ENCODE results near the gene ARID1B.

Gene ARID1B

DNA sequence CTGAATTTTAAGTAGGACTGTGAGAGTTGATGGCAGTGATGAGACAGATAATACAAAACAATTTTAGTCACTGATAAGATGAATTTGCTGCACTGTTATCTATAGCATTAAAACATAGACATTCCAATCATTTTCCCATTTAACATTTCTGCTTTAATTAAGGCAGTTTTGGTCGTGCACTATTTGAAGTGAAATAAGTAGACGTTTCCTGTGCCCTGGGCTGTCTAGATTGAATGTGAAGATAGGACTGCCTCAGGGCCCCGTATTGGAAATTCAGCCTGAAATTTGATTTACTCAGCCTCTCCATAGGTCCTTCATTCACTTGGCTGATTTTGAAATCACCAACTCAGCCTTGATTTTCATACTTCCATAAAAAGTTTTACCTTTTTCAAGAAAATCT lies 48.3 kb downstream of the ARID1B start:
- no peak for DNase-seq (ENCODE audit: low read depth)

GRCh38 chr6:156826290-156826955 lies 49.2 kb downstream of the ARID1B start:
- no peak for DNase-seq (ENCODE audit: low read depth)

GRCh38 chr6:156827382-156827781 lies 50.2 kb downstream of the ARID1B start:
- peak; percentile 56 for DNase-seq (ENCODE audit: low read depth)

- DNase-seq (ENCODE audit: low read depth): peak; percentile 69
Measured at GRCh38 chr6:156828280-156828703, 51.1 kb downstream of the ARID1B start.

GRCh38 chr6:156830126-156830525 lies 52.9 kb downstream of the ARID1B start:
- DNase-seq (ENCODE audit: low read depth): no peak

GRCh38 chr6:156832231-156832647 lies 55.1 kb downstream of the ARID1B start:
- no peak for DNase-seq (ENCODE audit: low read depth)

DNA sequence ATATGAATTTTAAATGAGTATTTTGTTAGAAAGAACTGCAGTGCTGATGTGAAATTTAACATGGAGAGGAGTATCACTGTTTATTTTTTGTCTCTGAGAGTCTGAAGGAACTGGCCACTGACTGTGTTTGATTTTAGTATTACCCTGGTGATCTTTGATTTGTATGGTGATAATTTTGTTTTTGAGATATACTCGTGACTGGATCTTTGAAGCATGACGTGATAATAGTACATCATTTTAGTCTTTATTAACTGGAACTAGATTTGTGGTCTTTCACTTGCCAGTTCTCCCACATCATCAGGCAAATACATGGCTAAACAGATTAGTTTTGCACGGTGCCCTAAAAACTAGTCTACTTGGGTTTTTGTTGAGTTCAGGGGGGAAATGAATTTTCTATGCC lies 55.5 kb downstream of the ARID1B start:
- DNase-seq (ENCODE audit: low read depth): no peak

DNA sequence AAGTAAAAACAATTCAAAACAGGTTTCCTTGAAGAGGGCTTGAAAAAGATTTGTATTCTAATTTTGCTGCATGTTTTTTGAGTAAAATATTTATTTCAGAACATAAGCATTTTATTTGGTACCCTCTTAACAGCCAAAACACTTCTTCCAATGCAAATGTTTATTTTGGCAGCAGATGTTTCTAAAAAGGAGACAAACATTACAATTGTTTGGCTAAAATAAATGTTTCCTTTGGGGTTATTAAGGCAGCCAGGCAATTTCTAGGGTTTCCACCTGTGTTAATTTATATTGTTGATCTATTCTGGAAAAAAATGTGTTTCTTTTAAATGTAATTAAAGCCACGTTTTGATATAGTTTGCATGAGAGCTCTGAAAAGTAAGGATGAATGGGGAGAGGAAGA lies 56.6 kb downstream of the ARID1B start:
- DNase-seq (ENCODE audit: low read depth): no peak

DNA sequence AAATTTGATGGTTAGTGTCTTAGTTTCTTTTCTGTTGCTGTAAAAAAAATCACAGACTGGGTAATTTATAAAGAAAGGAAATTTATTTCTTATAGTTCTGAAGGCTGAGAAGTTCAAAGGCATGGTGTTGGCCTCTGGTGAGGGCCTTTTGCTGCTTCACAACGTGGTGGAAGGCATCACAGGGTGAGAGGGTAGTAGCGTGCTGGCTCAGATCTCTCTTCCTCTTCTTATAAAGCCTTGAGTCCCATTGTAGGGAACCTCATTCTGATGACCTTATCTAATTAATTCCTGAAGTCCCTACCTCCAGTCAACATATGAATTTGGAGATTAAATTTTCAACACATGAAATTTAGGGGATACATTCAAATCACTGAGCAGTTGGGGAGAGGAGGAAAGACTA lies 62.0 kb downstream of the ARID1B start:
- DNase-seq (ENCODE audit: low read depth): no peak

DNA sequence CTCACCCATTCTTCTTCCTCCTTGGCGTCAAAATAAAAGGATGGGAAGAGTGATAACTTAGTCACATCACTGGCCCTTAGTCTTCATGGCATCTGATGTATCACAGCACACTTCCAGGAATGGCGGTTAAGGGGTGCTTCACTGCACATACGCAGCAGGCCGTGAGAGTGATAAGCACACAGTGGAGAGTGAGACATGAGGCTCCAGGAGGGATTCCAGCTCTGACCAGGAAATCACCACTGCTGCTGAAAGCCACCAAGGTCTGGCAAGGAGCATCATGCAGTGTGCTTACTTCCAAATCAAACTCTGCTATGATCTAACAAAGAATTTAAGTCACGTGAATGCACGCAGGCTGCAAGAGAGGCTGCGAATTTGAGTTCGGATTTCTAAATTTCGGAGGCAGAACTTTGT lies 62.4 kb downstream of the ARID1B start:
- no peak for DNase-seq (ENCODE audit: low read depth)

DNA sequence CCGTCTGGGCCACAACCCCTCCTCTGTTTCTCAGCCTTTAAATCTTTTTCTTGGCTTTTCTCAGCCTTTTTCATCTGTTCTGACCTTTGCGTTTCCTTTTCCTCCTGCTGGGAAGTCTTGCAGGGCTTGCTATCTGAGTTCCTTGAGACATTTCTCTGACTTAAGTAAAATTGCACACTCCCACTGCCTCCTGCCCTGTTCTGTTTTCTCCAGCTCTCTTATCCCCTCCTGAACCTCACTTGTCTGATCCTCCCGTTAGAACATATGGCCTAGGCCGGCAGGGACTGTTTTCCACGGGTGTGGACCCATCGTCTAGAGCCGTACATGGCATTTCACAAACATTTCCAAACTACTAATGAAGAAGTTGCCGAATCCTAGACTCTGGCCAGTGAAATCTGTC lies 63.0 kb downstream of the ARID1B start:
- DNase-seq (ENCODE audit: low read depth): no peak

DNA sequence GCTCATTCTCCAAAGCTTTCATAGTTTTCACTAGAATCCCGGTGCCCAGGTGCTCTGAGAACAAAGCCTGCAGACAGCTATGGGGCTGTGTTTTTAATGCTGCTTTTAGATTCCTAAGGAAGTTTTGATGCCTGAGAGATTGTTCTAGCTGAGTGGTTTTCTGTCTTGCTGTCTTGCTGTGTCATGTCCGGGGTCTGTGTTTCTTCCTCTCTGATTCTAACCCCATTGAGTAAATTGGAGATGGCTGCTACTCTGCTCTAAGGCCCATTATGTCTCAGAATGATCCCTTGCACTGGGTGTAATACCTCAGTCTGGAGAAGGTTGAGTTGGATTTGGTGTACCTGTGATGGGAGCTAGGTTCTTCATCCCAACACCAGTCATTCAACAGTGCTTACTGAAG lies 63.4 kb downstream of the ARID1B start:
- no peak for DNase-seq (ENCODE audit: low read depth)

DNA sequence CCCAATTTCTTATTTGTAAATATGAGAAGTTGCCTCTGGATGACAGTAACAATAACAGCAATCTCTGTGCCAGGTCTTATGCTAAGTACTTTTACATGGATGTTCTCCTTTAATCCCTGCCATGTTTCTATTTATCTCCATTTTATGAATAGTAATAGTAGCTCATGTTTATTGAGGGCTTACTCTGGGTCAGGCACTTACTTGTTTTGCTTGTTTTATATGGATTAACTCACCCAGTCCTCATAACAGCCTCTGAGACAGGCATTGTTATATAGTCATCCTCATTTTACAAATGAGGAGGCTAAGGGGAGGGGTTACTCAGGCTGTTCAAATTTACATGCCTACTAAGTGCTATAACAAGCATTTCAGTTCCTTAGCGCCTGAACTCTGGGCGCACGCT lies 64.3 kb downstream of the ARID1B start:
- DNase-seq (ENCODE audit: low read depth): no peak

DNA sequence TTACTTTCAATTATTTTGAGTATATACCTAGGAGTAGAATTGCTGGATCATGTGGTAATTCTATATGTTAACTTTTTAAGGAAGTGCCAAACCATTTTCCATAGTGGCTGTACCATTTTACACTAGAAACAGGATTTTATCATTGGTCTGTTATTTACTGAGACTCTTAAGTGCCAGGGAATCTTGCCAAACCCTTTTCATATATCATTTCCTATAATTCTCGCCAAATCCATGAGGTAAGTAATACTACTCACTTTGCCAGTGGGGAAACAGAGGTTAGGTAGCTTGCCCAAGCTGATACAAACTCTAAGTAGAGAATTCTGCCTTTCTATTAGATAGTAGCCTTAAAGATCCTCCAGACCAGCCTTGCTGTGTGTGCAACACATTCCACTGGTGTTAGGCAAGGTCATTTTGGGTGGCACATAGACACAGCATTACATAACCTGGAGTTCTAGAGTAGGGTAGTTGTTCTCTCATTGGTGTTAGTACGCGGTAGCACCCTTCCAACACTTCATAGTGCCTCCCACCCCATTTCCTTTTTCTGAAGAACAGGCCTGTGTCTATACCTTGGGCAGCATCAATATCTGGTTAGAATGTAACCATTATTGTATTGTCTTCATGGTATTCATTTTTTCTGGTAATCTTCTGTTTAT lies 65.5 kb downstream of the ARID1B start:
- DNase-seq (ENCODE audit: low read depth): no peak

DNA sequence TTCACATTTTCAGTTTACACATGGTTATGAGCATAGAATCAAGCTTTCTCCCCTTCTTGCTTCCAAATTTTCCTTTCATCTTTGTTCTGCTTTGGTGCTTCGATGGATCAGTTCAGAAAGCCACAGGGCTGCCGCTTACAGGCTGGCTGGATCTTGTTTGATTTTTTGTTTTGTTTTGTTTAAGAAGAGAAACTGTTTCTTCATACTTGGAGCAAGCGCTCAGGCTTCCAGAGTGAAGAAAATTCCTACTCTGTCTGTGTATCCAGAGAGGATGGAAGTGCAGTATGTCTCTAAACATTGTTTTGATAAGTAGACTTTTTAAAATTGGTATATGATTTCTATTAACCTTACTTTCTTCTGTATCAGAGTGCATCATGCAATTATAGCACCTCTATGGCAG lies 66.9 kb downstream of the ARID1B start:
- no peak for DNase-seq (ENCODE audit: low read depth)

GRCh38 chr6:156845454-156846155 lies 68.4 kb downstream of the ARID1B start:
- DNase-seq (ENCODE audit: low read depth): no peak

DNA sequence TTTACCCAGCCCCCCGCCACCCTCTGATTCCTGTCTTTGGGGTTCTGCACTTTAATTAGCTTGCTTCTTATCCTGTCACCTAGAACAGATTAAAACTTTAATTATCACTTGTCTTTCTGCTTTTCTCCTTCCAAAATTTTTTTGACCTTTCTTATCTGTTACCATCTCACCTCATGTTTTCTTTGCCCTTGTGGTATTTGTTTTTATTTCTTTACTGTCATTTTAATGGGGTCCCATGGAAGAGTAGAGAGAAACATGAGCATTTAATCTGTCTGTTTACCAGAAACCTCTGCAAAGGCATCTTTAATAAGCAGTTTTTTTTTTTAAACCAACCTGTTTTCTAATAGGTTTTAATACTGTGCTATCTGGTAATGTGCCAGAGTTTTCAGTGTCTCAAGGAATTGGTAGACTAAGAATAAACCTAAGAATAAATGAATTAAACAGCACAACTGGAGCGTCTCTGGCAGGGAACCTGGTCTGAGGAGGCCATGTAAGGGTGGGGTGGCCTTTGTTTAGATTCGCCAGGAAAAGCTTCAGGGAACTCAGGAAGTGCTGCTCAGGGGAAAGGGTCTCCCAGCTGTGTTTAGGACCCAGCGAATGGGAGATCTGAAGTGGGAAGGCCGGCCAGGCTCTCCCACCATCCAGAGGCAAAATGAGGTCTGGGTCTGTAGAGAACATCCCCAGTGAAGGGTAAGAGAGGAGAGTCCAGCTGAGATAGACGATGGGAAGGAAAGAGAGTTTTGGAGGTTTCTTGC lies 69.8 kb downstream of the ARID1B start:
- DNase-seq (ENCODE audit: low read depth): no peak

DNA sequence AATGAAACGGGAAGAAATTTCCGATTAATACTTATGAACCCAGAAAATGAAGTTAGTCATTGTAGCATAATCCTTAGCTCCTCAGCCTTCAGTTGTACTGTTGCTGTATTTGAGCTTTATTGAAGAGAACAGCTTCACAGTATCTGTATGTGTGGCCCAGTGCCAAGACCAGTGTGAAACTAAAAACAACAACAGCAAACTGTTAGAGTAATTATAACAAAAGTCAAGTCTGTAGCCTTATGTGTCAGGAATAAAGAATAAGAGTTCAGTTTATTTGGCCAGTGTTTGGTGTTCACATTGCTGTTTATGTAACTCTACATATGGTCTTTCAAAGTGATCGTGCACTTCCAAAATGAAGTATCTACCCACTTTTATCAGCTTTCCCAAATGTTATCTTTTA lies 70.9 kb downstream of the ARID1B start:
- DNase-seq (ENCODE audit: low read depth): no peak

- no peak for DNase-seq (ENCODE audit: low read depth)
Measured at GRCh38 chr6:156848533-156848932, 71.4 kb downstream of the ARID1B start.

- no peak for DNase-seq (ENCODE audit: low read depth)
Measured at GRCh38 chr6:156849806-156850205, 72.6 kb downstream of the ARID1B start.

DNA sequence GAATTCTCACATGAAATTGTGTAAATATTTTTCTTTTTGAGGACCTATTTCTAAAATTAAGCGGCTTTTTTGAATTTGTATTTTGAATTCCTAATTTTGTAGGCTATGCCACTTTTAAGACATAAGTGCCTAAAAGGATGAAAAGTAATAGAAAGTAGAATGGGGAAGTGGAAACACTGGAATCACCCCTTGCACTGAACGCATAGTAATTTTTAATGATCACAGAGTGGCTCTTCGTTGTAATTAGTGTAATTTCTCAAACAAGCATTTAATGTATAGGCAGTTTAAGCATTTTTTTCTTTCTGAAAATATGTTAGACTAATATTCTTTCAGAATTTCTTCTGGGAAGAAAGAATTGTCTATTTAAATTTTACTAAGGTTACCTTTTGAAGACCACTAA lies 73.2 kb downstream of the ARID1B start:
- no peak for DNase-seq (ENCODE audit: low read depth)

GRCh38 chr6:156851454-156851921 lies 74.3 kb downstream of the ARID1B start:
- no peak for DNase-seq (ENCODE audit: low read depth)

Measured in fibroblast of the conjunctiva (primary cell).